SK-N-SH treated with all-trans-retinoic acid at 6 μM for 48 hours (cell line): Measurements from ENCODE around the gene NOS3.
A peak's percentile ranks its signal among the peaks of the same experiment; 100 is the strongest.

Experiments
- ATAC-seq: fragments of 200-7000 bp; cut with Tn5 transposase; 3 replicates; pipeline ENCODE4 v1.9.1; 2020; ENCODE audit warnings: mild to moderate bottlenecking, moderate library complexity
- ARNTL ChIP-seq: fragments of 450-650 bp; formaldehyde crosslinking; IDR thresholded peaks from 2 replicates; pipeline ENCODE4 v1.5.0; 2020; ENCODE audit warnings: low read depth, mild to moderate bottlenecking, moderate library complexity, borderline replicate concordance
- BACH2 ChIP-seq: fragments of 250-450 bp; sonication (Bioruptor Pico); IDR thresholded peaks from 2 replicates; pipeline ENCODE4 v1.9.0; 2021; ENCODE audit warnings: mild to moderate bottlenecking, borderline replicate concordance
- CREB5 ChIP-seq: fragments of 250-450 bp; sonication (Bioruptor Pico); IDR thresholded peaks from 2 replicates; pipeline ENCODE4 v1.5.1; 2020; ENCODE audit warnings: low read depth, mild to moderate bottlenecking, moderate library complexity
- CSDC2 ChIP-seq: fragments of 250-450 bp; sonication (Bioruptor Pico); IDR thresholded peaks from 2 replicates; pipeline ENCODE4 v1.5.0; 2020; ENCODE audit warnings: mild to moderate bottlenecking, moderate library complexity
- ESRRG ChIP-seq: fragments of 250-450 bp; sonication (Bioruptor Pico); IDR thresholded peaks from 2 replicates; pipeline ENCODE4 v1.6.1; 2021; ENCODE audit warnings: mild to moderate bottlenecking
- GLIS3 ChIP-seq: fragments of 250-450 bp; sonication (Bioruptor Pico); IDR thresholded peaks from 2 replicates; pipeline ENCODE4 v1.5.0; 2020; ENCODE audit warnings: mild to moderate bottlenecking, moderate library complexity
- ISL1 ChIP-seq: fragments of 250-450 bp; sonication (Bioruptor Pico); IDR thresholded peaks from 2 replicates; pipeline ENCODE4 v2.1.2; 2022; ENCODE audit warnings: mild to moderate bottlenecking, moderate library complexity
- OSR1 ChIP-seq: fragments of 250-450 bp; sonication (Bioruptor Pico); IDR thresholded peaks from 2 replicates; pipeline ENCODE4 v1.8.0; 2022; ENCODE audit warnings: moderate library complexity, mild to moderate bottlenecking, inconsistent platforms
- PATZ1 ChIP-seq: fragments of 250-450 bp; sonication (Bioruptor Pico); IDR thresholded peaks from 2 replicates; pipeline ENCODE4 v1.8.0; 2020; ENCODE audit warnings: mild to moderate bottlenecking, moderate library complexity, borderline replicate concordance
- POU6F1 ChIP-seq: fragments of 250-450 bp; sonication (Bioruptor Pico); IDR thresholded peaks from 2 replicates; pipeline ENCODE4 v1.8.0; 2021; ENCODE audit warnings: low read depth, mild to moderate bottlenecking, moderate library complexity, borderline replicate concordance
- PPARA ChIP-seq: fragments of 250-450 bp; sonication (Bioruptor Pico); IDR thresholded peaks from 2 replicates; pipeline ENCODE4 v1.5.0; 2020; ENCODE audit warnings: mild to moderate bottlenecking, borderline replicate concordance
- RARB ChIP-seq: fragments of 250-450 bp; sonication (Bioruptor Pico); IDR thresholded peaks from 2 replicates; pipeline ENCODE4 v1.8.0; 2021; ENCODE audit warnings: mild to moderate bottlenecking, moderate library complexity
- SNAI2 ChIP-seq: fragments of 250-450 bp; sonication (Bioruptor Pico); IDR thresholded peaks from 2 replicates; pipeline ENCODE4 v1.5.0; 2020; ENCODE audit warnings: mild to moderate bottlenecking, moderate library complexity
- TCF4 ChIP-seq: fragments of 250-450 bp; sonication (Bioruptor Pico); IDR thresholded peaks from 2 replicates; pipeline ENCODE4 v1.8.0; 2021; ENCODE audit warnings: mild to moderate bottlenecking, moderate library complexity, borderline replicate concordance
- TOX ChIP-seq: fragments of 250-450 bp; sonication (Bioruptor Pico); IDR thresholded peaks from 2 replicates; pipeline ENCODE4 v1.8.0; 2021; ENCODE audit warnings: mild to moderate bottlenecking, moderate library complexity, borderline replicate concordance
- ZC3H10 ChIP-seq: fragments of 250-450 bp; sonication (Bioruptor Pico); IDR thresholded peaks from 2 replicates; pipeline ENCODE4 v1.5.1; 2021; ENCODE audit warnings: mild to moderate bottlenecking, moderate library complexity
- ZFP3 ChIP-seq: fragments of 250-450 bp; sonication (Bioruptor Pico); IDR thresholded peaks from 2 replicates; pipeline ENCODE4 v1.5.0; 2020; ENCODE audit warnings: mild to moderate bottlenecking, moderate library complexity
- ZFP30 ChIP-seq: fragments of 450-650 bp; formaldehyde crosslinking; IDR thresholded peaks from 2 replicates; pipeline ENCODE4 v1.5.0; 2022; ENCODE audit warnings: mild to moderate bottlenecking, moderate library complexity
- ZNF565 ChIP-seq: fragments of 450-650 bp; formaldehyde crosslinking; conservative IDR thresholded peaks from 2 replicates; pipeline ENCODE4 v1.5.0; 2020; ENCODE audit warnings: low read depth, mild to moderate bottlenecking, moderate library complexity
- ZNF70 ChIP-seq: fragments of 450-650 bp; formaldehyde crosslinking; IDR thresholded peaks from 2 replicates; pipeline ENCODE4 v1.5.0; 2020; ENCODE audit warnings: mild to moderate bottlenecking, moderate library complexity
- ZNF8 ChIP-seq: fragments of 450-650 bp; formaldehyde crosslinking; IDR thresholded peaks from 2 replicates; pipeline ENCODE4 v1.5.0; 2020; ENCODE audit warnings: mild to moderate bottlenecking, moderate library complexity

The NOS3 gene

DNA sequence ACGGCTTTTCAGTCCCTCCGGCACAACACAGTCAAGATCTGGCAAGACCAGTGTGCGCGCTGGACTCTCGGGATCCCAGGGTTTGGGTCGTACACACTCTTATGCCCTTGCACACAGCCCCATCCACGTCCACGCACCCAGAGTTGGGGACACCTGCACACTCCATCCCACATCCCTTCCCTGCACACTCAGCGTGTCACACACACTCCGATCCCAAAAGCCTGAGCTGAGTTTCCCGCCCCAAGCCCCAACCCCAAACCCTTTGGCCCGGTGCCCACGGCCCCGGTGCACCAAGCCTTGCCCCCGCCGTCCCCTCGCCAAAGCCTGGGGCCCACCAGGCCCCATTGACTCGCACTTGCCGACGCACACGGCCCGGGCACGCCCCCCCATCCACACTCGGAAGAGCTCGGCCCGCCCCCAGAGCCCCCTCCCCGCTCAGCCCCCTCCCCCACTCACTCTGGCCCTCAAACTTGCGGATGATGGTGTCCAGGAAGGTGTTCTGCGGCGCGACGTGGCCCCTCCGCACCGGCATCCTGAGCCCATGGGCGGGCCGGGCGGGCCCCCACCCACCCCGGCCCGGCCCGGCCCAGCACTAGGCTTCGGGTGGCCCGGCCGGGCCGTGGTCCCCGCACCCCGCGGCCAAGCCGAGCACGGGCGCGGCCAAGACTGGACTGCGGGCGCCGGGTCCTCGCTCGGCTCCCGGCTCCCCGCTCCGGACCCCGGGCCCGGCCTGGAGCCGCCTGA, 13.3 kb upstream of the NOS3 start:
- no peak for ATAC-seq
- TF ChIP-seq ZFP3 (CRISPR knock-in tag) (no peak), POU6F1 (no peak)
- TF ChIP-seq, all 23 proteins: peak for 0

DNA sequence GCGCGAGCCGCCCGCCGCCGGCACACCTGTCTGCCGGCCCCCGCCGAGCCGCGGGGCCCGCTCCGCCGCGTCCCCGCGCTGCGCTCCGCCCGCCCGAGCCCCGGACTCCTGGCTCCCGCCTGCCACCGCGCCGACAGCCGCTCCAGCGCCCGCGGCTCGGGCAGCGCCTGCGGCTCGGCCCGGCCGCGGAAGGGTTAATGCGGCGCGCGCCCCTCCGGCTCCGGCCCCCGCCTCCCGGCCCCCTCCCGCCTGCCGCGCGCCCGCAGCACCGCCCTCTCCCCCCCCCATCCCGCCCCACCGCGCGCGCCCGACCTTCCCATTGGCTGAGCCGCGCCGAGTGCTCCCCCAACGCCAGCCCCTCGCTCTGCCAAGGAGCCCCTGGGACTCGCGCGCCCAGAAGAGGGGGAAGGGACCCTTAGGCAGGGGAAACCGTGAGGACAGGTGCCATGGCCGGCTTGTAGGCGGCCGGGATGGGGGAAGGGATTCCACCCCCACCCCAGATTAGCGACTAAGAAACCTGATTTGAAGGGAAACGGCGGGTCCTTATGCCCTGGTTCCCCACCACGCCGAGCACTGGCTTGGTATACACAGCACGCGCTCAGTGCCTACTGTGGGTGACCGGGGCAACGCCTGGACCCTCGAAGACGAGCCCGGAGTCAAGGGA, 12.6 kb upstream of the NOS3 start, which contains the start of gene KCNH2:
Gene KCNH2 (minus strand): TSS at position 196 of the 664 bp plus-strand sequence. CDS start 408 bp downstream, outside the sequence.
- 0 out of 3 replicates have a peak, but pooled peaks have one; percentile 6 for ATAC-seq
- TF ChIP-seq ISL1 (CRISPR knock-in tag) (no peak), POU6F1 (no peak), ZFP30 (no peak), ZNF8 (CRISPR knock-in tag) (0 out of 2 replicates have a peak, but pooled peaks have one; percentile 24), OSR1 (no peak)

DNA sequence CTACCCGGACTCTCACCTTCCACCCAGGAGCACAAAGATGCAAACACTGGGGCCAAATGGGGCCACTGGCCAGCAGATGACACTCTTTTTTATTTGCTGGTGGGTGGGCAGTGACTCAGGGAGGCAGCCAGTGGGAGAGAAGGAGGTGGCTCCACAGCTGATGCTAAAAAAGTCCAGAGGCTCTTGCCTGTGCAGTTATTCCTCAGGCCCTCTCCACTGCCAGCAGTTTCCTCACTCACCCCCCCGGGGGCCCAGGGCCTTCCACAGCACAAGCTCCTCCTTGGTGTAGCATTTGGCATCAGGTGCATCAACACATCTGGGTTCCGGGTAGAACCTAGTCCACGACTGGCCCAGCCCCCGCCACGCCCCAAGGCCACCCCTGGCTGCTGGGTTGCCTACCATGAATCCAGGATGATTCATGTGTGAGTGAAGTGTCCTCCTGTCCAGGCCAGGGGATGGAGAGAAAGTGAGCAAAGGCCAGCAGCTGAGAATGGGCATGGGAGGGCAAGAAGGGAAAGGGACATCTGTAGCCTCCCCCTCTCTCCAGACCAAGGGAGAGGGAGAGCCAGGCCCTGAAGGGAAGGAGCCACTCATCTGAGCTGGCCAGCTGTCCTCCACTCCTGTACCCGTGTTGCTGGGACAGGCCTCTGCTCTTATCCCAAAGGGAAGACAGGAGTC, 11.0 kb upstream of the NOS3 start:
- no peak for ATAC-seq
- TF ChIP-seq TCF4 (CRISPR knock-in tag) (no peak), RARB (no peak), CSDC2 (CRISPR knock-in tag) (no peak), SNAI2 (CRISPR knock-in tag) (no peak), ESRRG (CRISPR knock-in tag) (no peak), ZC3H10 (CRISPR knock-in tag) (no peak), ZNF8 (CRISPR knock-in tag) (no peak), TOX (CRISPR knock-in tag) (no peak)

DNA sequence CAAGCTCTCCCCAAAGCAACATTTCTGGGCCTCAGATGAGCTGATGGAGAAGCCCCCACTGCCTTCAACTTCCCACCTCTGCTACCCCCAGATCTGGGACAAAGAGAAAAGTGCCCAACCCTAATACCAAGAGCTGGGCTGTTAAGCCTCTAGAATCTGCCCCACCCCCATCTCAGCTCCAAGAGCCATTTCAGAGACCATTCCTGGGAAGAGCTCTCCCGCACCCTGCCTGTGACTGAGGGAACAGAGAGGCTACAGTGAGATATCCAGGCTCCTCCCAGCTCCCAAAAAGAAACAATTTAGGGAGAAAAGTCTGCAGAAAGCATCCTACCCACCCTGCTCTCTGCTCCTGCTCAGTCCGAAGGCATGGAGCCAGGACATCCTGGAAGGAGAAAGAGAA, 10.2 kb upstream of the NOS3 start:
- no peak for ATAC-seq
- TF ChIP-seq ZNF8 (CRISPR knock-in tag), result no peak
- no peak for TF ChIP-seq TOX (CRISPR knock-in tag)
- TF ChIP-seq POU6F1, result no peak
- no peak for TF ChIP-seq ARNTL (CRISPR knock-in tag)
- TF ChIP-seq CSDC2 (CRISPR knock-in tag), result no peak
- no peak for TF ChIP-seq RARB
- TF ChIP-seq TCF4 (CRISPR knock-in tag), result no peak
- TF ChIP-seq ZNF70 (CRISPR knock-in tag), result no peak
- TF ChIP-seq ZC3H10 (CRISPR knock-in tag), result no peak
- TF ChIP-seq BACH2 (CRISPR knock-in tag), result no peak
- no peak for TF ChIP-seq ZNF565 (CRISPR knock-in tag)
- TF ChIP-seq CREB5 (CRISPR knock-in tag), result no peak
- no peak for TF ChIP-seq GLIS3 (CRISPR knock-in tag)
- no peak for TF ChIP-seq ZFP3 (CRISPR knock-in tag)
- no peak for TF ChIP-seq PATZ1 (CRISPR knock-in tag)
- TF ChIP-seq ZFP30, result no peak
- no peak for TF ChIP-seq PPARA
- no peak for TF ChIP-seq ISL1 (CRISPR knock-in tag)
- TF ChIP-seq, all 23 proteins: peak for 0
